ENCODE results near the gene NEURL1B. TPM values are rescaled to one million over a fixed set of nuclear protein-coding genes. Genes with fewer than 3 reads are reported as not detected.
A peak's percentile ranks its signal among the peaks of the same experiment; 100 is the strongest.

The NEURL1B gene
- total RNA-seq, 6 experiments from 2014 or later: 4.9 to 9.8 (median 6.4) TPM

DNA sequence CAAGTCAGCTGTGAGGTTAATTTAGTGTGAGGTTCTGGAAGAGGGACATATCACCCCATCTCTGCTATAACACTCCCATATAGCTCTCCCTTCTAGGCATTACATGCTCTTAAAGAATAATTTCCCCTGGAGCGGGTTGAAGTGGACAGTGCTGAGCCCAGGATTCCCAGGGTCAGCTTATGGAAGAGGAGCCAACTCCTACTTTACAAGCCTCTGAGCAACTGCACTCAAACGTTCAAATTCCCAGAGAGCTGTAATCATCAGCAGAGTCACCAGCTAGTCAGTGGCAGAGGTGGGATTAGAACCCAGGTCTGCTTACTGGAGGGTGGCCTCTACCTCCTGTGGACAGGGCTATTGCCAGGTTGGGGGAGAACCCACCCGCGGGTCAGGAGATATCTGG is 1.4 kb downstream of the NEURL1B start:
- Histone ChIP-seq H3K9me3 (no peaks in the 10 kb centered on the region), H3K27ac (peak overlapping the region in 2 of 3 donors; percentile 64 to 81), H3K4me3 (peak overlapping the region; percentile 59 to 66 (median 66)), H3K4me1 (peaks cover 0 to 7% (median 5%) of the 10 kb centered on the region in 4 donors), H3K27me3 (no peaks in the 10 kb centered on the region), H3K36me3 (no peaks in the 10 kb centered on the region)
- DNase-seq (no peak), ATAC-seq (no peak)
- TF ChIP-seq, protein P1, sequence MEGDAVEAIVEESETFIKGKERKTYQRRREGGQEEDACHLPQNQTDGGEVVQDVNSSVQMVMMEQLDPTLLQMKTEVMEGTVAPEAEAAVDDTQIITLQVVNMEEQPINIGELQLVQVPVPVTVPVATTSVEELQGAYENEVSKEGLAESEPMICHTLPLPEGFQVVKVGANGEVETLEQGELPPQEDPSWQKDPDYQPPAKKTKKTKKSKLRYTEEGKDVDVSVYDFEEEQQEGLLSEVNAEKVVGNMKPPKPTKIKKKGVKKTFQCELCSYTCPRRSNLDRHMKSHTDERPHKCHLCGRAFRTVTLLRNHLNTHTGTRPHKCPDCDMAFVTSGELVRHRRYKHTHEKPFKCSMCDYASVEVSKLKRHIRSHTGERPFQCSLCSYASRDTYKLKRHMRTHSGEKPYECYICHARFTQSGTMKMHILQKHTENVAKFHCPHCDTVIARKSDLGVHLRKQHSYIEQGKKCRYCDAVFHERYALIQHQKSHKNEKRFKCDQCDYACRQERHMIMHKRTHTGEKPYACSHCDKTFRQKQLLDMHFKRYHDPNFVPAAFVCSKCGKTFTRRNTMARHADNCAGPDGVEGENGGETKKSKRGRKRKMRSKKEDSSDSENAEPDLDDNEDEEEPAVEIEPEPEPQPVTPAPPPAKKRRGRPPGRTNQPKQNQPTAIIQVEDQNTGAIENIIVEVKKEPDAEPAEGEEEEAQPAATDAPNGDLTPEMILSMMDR (IDR thresholded peaks at IDR 0.05): no peak
- TF ChIP-seq POLR2A (IDR thresholded peaks at IDR 0.05): no peak
- WGBS (ENCODE audit: insufficient coverage, low coverage, low lambda C conversion rate, missing lambda C conversion rate): 27% methylated on average over 3 of the region's 4 CpGs
- intact Hi-C loops (cut with DNase I): no loop called here

DNA sequence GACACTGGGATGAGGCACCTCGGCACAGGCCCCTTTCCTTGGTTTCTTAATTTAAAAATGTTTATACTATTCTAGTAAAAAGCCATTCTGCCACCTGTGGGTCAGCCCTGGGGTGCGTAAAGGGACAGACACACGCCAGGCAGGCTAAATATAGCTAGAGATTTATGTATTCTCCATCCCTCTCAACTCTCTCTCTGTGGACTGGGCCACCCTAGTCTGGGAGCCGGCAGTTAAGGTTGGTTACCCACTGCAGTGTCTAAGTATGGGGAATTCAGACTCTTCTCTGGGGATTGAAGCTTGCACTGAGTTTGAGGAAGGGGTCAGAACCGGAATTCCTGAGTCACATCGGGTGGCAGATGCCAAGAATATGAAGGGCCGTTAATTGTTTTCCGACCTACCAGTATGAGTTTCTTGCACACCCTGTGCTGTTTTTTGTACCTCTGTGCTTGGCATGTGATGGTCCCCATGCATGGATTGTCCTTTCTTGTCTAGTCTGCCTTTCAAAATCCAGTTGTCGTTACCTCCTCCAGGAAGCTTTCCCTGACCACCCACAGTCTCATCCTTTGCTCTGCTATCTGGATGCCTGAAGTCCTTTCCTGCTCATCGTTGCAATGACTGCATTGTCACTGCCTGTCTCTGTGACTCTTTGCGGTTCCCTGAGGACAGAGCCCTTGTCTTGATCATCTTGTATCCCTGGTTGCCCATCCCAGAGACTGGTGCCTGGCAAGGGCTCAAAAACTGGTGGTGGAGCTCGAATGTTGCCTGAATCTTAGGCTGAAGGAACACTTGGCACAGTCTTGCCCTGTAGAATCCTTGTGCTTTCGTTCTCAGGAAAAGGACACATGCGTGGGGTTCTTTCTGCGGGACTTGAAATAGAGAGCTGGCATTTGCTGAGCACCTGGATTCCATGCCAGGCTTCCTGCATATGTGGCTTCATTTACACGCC is 2.1 kb downstream of the NEURL1B start:
- peak overlapping the region in 2 of 3 donors; percentile 64 to 81 for H3K27ac ChIP-seq
- no peak for TF ChIP-seq POLR2A (IDR thresholded peaks at IDR 0.05)
- TF ChIP-seq, protein P1 (IDR thresholded peaks at IDR 0.05): no peak
- DNase-seq: no peak
- ATAC-seq: no peak
- H3K4me3 ChIP-seq: peak overlapping the region; percentile 59 to 66 (median 66)
- H3K36me3 ChIP-seq: no peaks in the 10 kb centered on the region
- no peaks in the 10 kb centered on the region for H3K27me3 ChIP-seq
- 47% methylated on average over 9 of the region's 16 CpGs for WGBS (ENCODE audit: insufficient coverage, low coverage, low lambda C conversion rate, missing lambda C conversion rate)
- peaks cover 0 to 7% (median 5%) of the 10 kb centered on the region in 4 donors for H3K4me1 ChIP-seq
- no peaks in the 10 kb centered on the region for H3K9me3 ChIP-seq
- intact Hi-C loops (cut with DNase I): no loop called here

DNA sequence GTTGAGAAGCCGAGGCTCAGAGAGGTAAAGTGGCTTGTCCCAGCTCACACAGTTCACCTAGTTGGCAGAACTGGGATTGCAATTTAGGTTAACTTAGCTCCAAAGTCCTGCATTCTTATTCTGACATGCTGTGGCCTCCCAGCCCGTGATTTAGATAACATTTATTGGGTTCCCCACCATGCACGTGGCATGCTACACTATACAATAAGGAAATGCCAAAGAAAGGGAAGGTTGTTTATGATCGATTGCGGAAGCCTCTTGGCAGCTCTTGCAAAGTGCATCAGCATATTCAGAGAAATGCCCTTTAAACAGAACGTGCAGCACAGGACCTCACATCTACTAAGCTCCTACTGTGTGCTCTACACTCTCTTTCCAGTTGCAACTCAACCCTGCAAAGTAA is 3.2 kb downstream of the NEURL1B start:
- no peak for ATAC-seq
- intact Hi-C loops (cut with DNase I): no loop called here
- Histone ChIP-seq H3K27me3 (no peaks in the 10 kb centered on the region), H3K4me3 (peak overlapping the region in 2 of 3 donors; percentile 16 to 66), H3K27ac (no peak overlapping the region), H3K36me3 (no peaks in the 10 kb centered on the region), H3K9me3 (no peaks in the 10 kb centered on the region), H3K4me1 (peaks cover 0 to 7% (median 5%) of the 10 kb centered on the region in 4 donors)
- DNase-seq: no peak
- no peak for TF ChIP-seq POLR2A (IDR thresholded peaks at IDR 0.05)
- TF ChIP-seq, protein P1 (IDR thresholded peaks at IDR 0.05): no peak
- 56% methylated on average over 6 of the region's 6 CpGs for WGBS (ENCODE audit: insufficient coverage, low coverage, low lambda C conversion rate, missing lambda C conversion rate)

DNA sequence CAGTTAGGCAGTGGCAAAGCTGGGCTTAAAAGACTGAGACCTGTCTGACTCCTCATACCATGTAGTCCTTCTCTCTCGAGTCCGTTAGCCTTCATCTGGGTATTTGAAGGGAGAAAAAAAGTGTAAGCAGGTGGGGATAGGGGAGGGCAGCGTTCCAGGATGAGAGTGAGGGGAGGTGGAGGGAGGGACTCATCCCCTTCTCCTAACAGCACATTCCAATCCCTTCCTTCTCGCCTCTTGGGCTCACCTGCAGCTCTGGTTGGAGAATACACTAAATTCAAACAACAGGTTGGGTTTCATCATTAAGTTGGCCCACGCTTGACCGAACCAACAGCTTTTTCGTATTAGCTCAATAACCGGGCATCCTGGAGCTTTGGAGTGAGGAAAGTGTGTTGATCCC is 3.6 kb downstream of the NEURL1B start:
- 67% methylated on average over 5 of the region's 8 CpGs for WGBS (ENCODE audit: insufficient coverage, low coverage, low lambda C conversion rate, missing lambda C conversion rate)
- no peaks in the 10 kb centered on the region for H3K9me3 ChIP-seq
- no peak overlapping the region for H3K27ac ChIP-seq
- intact Hi-C loops (cut with DNase I): no loop called here
- no peaks in the 10 kb centered on the region for H3K27me3 ChIP-seq
- TF ChIP-seq, protein P1 (IDR thresholded peaks at IDR 0.05): no peak
- TF ChIP-seq POLR2A (IDR thresholded peaks at IDR 0.05): no peak
- H3K4me3 ChIP-seq: no peak overlapping the region
- no peak for ATAC-seq
- H3K4me1 ChIP-seq: peaks cover 0 to 7% (median 5%) of the 10 kb centered on the region in 4 donors
- H3K36me3 ChIP-seq: no peaks in the 10 kb centered on the region
- DNase-seq: no peak

All from right lobe of liver (tissue), 6 donors.